ENCODE measurements around the gene SMG6. TPM values are rescaled to one million over a fixed set of nuclear protein-coding genes. Genes with fewer than 3 reads are reported as not detected.
"Not testable (repeated sequence)": the region's sequence is repeated elsewhere in the genome, so short reads cannot be mapped to it uniquely, and the experiment has no call there.

SMG6 gene
- total RNA-seq, 1 experiment from 2014 or later: 33.8 TPM

DNA sequence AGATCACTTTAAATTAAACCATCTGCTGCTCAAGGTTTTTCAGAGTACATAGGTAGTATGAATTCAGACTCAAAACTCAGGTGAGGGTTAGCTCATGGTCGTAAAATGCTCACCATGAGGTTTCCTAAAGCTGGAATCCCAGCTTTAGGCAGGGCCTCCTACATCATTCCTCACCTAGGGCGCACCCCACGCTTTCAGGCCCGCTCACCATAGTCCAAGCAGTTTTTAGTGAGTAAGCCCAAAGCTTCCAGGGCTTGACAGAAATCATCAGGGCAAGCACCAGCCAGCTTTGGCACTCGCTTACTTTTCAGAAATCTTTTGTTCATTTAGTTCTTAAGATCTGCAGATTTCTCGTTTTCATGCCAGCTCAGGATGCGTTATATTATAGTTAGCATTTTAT, 158.9 kb downstream of the SMG6 start:
- no peaks in the 10 kb centered on the region for H3K27me3 ChIP-seq (replicated peaks; ENCODE audit: control insufficient read depth, insufficient read depth, low read length)
- Mint-ChIP-seq H3K27ac (ENCODE audit: unreplicated experiment) (no peak overlapping the region), H3K36me3 (ENCODE audit: insufficient read depth, unreplicated experiment) (peaks cover 17% of the 10 kb centered on the region), H3K4me3 (ENCODE audit: unreplicated experiment) (no peak overlapping the region), H3K27me3 (ENCODE audit: insufficient read depth, unreplicated experiment) (no peaks in the 10 kb centered on the region), H3K9me3 (ENCODE audit: unreplicated experiment) (no peaks in the 10 kb centered on the region), H3K4me1 (ENCODE audit: low read depth, unreplicated experiment) (no peaks in the 10 kb centered on the region)
- H3K4me3 ChIP-seq (ENCODE audit: low read depth, low read length): no peak overlapping the region
- H3K4me1 ChIP-seq: peaks cover 4% of the 10 kb centered on the region; the same call in 1 of the 2 replicates
- no peaks in the 10 kb centered on the region; the same call in 1 of the 2 replicates for H3K36me3 ChIP-seq (ENCODE audit: control insufficient read depth, insufficient read depth, low read length)
- ChIA-PET POLR2A (interaction anchor here (0.5 to 0.6 kb wide), 2 partner anchors 442 to 1048 kb away, joined by 4 to 5 read pairs; no protein-coding TSS in a partner anchor), CTCF (interaction anchor here (0.9 kb wide), 1 partner anchor 22 kb away, joined by 3 read pairs; no protein-coding TSS in a partner anchor)
- intact Hi-C loops (cut with micrococcal nuclease; ENCODE audit: unreplicated experiment): no loop called here
- DNase-seq: no peak
- TF ChIP-seq, protein P1, sequence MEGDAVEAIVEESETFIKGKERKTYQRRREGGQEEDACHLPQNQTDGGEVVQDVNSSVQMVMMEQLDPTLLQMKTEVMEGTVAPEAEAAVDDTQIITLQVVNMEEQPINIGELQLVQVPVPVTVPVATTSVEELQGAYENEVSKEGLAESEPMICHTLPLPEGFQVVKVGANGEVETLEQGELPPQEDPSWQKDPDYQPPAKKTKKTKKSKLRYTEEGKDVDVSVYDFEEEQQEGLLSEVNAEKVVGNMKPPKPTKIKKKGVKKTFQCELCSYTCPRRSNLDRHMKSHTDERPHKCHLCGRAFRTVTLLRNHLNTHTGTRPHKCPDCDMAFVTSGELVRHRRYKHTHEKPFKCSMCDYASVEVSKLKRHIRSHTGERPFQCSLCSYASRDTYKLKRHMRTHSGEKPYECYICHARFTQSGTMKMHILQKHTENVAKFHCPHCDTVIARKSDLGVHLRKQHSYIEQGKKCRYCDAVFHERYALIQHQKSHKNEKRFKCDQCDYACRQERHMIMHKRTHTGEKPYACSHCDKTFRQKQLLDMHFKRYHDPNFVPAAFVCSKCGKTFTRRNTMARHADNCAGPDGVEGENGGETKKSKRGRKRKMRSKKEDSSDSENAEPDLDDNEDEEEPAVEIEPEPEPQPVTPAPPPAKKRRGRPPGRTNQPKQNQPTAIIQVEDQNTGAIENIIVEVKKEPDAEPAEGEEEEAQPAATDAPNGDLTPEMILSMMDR (IDR thresholded peaks at IDR 0.05; ENCODE audit: insufficient read depth in 1 of 2, low read depth in 1 of 2, low read length in 1 of 2, severe bottlenecking in 1 of 2, unreplicated experiment in 1 of 2): no peak
- BruUV-seq (replicated peaks): TSS peak; percentile 9
- H3K9me3 ChIP-seq: no peaks in the 10 kb centered on the region

DNA sequence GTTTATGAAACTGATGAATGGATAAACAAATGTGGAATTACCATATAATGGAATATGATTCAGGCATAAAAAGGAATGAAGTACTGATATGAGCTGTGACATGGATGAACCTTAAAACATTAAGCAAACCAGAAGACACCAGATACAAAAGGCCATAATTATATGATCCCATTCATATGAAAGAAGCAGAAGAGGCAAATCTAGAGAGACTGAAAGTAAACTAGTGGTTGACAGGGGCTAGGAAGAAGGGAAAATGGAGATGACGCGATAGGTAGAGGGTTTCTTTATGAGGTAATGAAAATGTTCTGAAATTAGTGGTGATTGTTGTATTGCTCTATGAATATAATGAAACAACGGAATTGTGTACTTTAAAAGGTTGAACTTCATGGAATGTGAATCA, 160.3 kb downstream of the SMG6 start:
- POLR2A ChIA-PET: interaction anchor here (0.6 kb wide), 1 partner anchor 38 kb away, joined by 13 read pairs; no protein-coding TSS in a partner anchor
- H3K4me1 Mint-ChIP-seq (ENCODE audit: low read depth, unreplicated experiment): no peaks in the 10 kb centered on the region

DNA sequence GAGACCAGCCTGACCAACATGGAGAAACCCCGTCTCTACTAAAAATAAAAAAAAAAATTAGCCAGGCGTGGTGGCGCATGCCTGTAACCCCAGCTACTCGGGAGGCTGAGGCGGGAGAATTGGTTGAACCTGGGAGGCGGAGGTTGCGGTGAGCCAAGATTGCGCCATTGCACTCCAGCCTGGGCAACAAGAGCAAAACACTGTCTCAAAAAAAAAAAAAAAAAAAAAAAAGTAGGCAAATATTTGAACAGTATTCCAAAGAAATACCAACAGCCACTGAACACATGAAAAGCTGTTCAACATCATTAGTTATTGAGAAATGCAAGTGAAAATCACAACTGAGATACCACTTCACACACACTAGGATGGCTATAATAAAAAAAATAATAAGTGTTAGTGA, 160.9 kb downstream of the SMG6 start:
- H3K9me3 Mint-ChIP-seq (ENCODE audit: unreplicated experiment); BruUV-seq (replicated peaks); H3K9me3 ChIP-seq; H3K4me1 Mint-ChIP-seq (ENCODE audit: low read depth, unreplicated experiment); H3K4me3 ChIP-seq (ENCODE audit: low read depth, low read length); H3K27ac Mint-ChIP-seq (ENCODE audit: unreplicated experiment); H3K4me1 ChIP-seq; intact Hi-C loops (cut with micrococcal nuclease; ENCODE audit: unreplicated experiment); H3K36me3 ChIP-seq (ENCODE audit: control insufficient read depth, insufficient read depth, low read length); H3K36me3 Mint-ChIP-seq (ENCODE audit: insufficient read depth, unreplicated experiment); H3K4me3 Mint-ChIP-seq (ENCODE audit: unreplicated experiment); H3K27me3 Mint-ChIP-seq (ENCODE audit: insufficient read depth, unreplicated experiment); H3K27me3 ChIP-seq (replicated peaks; ENCODE audit: control insufficient read depth, insufficient read depth, low read length): not testable (repeated sequence)
- CTCF ChIA-PET: interaction anchor here (0.6 to 1.1 kb wide), 3 partner anchors 15 to 569 kb away, joined by 3 to 4 read pairs (median 4); no protein-coding TSS in a partner anchor
- peak in 1 of 2 experiments; percentile 20 for DNase-seq
- POLR2A ChIA-PET: interaction anchor here (0.6 kb wide), 1 partner anchor 39 kb away, joined by 13 read pairs; no protein-coding TSS in a partner anchor

More for the DNA sequence above, 160.3 kb downstream of the SMG6 start:
- Mint-ChIP-seq H3K27me3 (ENCODE audit: insufficient read depth, unreplicated experiment) (no peaks in the 10 kb centered on the region), H3K4me3 (ENCODE audit: unreplicated experiment) (no peak overlapping the region), H3K27ac (ENCODE audit: unreplicated experiment) (no peak overlapping the region), H3K9me3 (ENCODE audit: unreplicated experiment) (no peaks in the 10 kb centered on the region), H3K36me3 (ENCODE audit: insufficient read depth, unreplicated experiment) (peaks cover 11% of the 10 kb centered on the region)
- BruUV-seq (replicated peaks): no TSS peak
- Histone ChIP-seq H3K9me3 (no peaks in the 10 kb centered on the region), H3K27me3 (replicated peaks; ENCODE audit: control insufficient read depth, insufficient read depth, low read length) (no peaks in the 10 kb centered on the region), H3K4me3 (ENCODE audit: low read depth, low read length) (no peak overlapping the region), H3K4me1 (peaks cover 4% of the 10 kb centered on the region; the same call in 1 of the 2 replicates), H3K36me3 (ENCODE audit: control insufficient read depth, insufficient read depth, low read length) (no peaks in the 10 kb centered on the region; the same call in 1 of the 2 replicates)
- DNase-seq: no peak
- CTCF ChIA-PET: interaction anchor here (0.6 to 1.1 kb wide), 3 partner anchors 15 to 569 kb away, joined by 3 to 4 read pairs (median 4); no protein-coding TSS in a partner anchor
- intact Hi-C loops (cut with micrococcal nuclease; ENCODE audit: unreplicated experiment): no loop called here
- TF ChIP-seq, protein P1 (IDR thresholded peaks at IDR 0.05; ENCODE audit: insufficient read depth in 1 of 2, low read depth in 1 of 2, low read length in 1 of 2, severe bottlenecking in 1 of 2, unreplicated experiment in 1 of 2): no peak
